ENCODE data around the gene DAG1. TPM values are rescaled to one million over a fixed set of nuclear protein-coding genes. Genes with fewer than 3 reads are reported as not detected.

Gene DAG1
- polyA plus RNA-seq, 2 of the 4 experiments (the other 2 are of a cell fraction), result 46.6 to 59.6 TPM

GRCh38 chr3:49530231-49530630 lies 60.2 kb downstream of the DAG1 start:
- no peak for TF ChIP-seq KDM1A (IDR thresholded peaks at IDR 0.05; ENCODE audit: low read depth)
- TF ChIP-seq, protein P1, sequence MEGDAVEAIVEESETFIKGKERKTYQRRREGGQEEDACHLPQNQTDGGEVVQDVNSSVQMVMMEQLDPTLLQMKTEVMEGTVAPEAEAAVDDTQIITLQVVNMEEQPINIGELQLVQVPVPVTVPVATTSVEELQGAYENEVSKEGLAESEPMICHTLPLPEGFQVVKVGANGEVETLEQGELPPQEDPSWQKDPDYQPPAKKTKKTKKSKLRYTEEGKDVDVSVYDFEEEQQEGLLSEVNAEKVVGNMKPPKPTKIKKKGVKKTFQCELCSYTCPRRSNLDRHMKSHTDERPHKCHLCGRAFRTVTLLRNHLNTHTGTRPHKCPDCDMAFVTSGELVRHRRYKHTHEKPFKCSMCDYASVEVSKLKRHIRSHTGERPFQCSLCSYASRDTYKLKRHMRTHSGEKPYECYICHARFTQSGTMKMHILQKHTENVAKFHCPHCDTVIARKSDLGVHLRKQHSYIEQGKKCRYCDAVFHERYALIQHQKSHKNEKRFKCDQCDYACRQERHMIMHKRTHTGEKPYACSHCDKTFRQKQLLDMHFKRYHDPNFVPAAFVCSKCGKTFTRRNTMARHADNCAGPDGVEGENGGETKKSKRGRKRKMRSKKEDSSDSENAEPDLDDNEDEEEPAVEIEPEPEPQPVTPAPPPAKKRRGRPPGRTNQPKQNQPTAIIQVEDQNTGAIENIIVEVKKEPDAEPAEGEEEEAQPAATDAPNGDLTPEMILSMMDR (IDR thresholded peaks at IDR 0.05), result no peak
- TF ChIP-seq HOXB5 (CRISPR knock-in tag; IDR thresholded peaks at IDR 0.05), result no peak
- no peak for TF ChIP-seq RCOR1 (IDR thresholded peaks at IDR 0.05; ENCODE audit: low read depth, low read length)
- TF ChIP-seq POLR2AphosphoS2 (conservative IDR thresholded peaks at IDR 0.05; ENCODE audit: low read length), result no peak
- no peak for TF ChIP-seq HES2 (IDR thresholded peaks at IDR 0.05)
- TF ChIP-seq EHF (CRISPR knock-in tag; IDR thresholded peaks at IDR 0.05), result no peak
- TF ChIP-seq, protein P2, sequence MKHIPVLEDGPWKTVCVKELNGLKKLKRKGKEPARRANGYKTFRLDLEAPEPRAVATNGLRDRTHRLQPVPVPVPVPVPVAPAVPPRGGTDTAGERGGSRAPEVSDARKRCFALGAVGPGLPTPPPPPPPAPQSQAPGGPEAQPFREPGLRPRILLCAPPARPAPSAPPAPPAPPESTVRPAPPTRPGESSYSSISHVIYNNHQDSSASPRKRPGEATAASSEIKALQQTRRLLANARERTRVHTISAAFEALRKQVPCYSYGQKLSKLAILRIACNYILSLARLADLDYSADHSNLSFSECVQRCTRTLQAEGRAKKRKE (CRISPR knock-in tag; IDR thresholded peaks at IDR 0.05; ENCODE audit: low read depth), result no peak
- TF ChIP-seq TP53 (CRISPR knock-in tag; IDR thresholded peaks at IDR 0.05), result no peak
- no peak for TF ChIP-seq NPAS2 (CRISPR knock-in tag; IDR thresholded peaks at IDR 0.05; ENCODE audit: borderline replicate concordance)
- TF ChIP-seq PBX3 (IDR thresholded peaks at IDR 0.05), result no peak
- TF ChIP-seq ZFP36 (IDR thresholded peaks at IDR 0.05; ENCODE audit: borderline replicate concordance, partially characterized antibody), result no peak
- no peak for TF ChIP-seq EHMT2 (IDR thresholded peaks at IDR 0.05; ENCODE audit: low read depth)
- no peak for TF ChIP-seq USF2 (IDR thresholded peaks at IDR 0.05)
- no peak for TF ChIP-seq ZSCAN20 (CRISPR knock-in tag; IDR thresholded peaks at IDR 0.05)
- TF ChIP-seq CBX8 (IDR thresholded peaks at IDR 0.05), result no peak
- no peak for TF ChIP-seq RAD21 (conservative IDR thresholded peaks at IDR 0.05 in 1 of 2, IDR thresholded peaks at IDR 0.05 in 1 of 2)
- TF ChIP-seq CEBPB (IDR thresholded peaks at IDR 0.05), result no peak
- ChIA-PET CTCF (interaction anchor here (2.5 to 6.3 kb wide), 2 partner anchors 9 to 141 kb away, joined by 13 to 38 read pairs; no protein-coding TSS in a partner anchor), POLR2A (no interaction called here)
- Histone ChIP-seq H3K27ac (no peak overlapping the region), H3K9me3 (no peaks in the 10 kb centered on the region), H3K4me3 (no peak overlapping the region), H3K4me1 (no peaks in the 10 kb centered on the region), H3K4me2 (no peak overlapping the region)
- no peak for ATAC-seq
- 88% methylated on average over 5 of the region's 5 CpGs for WGBS (ENCODE audit: missing lambda C conversion rate)
- FAIRE-seq, result no peak
- no peak for DNase-seq (ENCODE audit: low read depth in 1 of 2, low spot score in 1 of 2)

- no peak overlapping the region for H3K27ac ChIP-seq
- ChIA-PET CTCF (interaction anchor here (2.5 to 6.3 kb wide), 2 partner anchors 9 to 141 kb away, joined by 13 to 38 read pairs; no protein-coding TSS in a partner anchor), POLR2A (no interaction called here)
- no peak overlapping the region for H3K4me2 ChIP-seq
- TF ChIP-seq BHLHE40 (IDR thresholded peaks at IDR 0.05; ENCODE audit: low read depth, low read length) (no peak), EP300 (IDR thresholded peaks at IDR 0.05) (no peak), MAZ (IDR thresholded peaks at IDR 0.05; ENCODE audit: borderline replicate concordance, low read depth, low read length) (no peak), MAX (IDR thresholded peaks at IDR 0.05) (no peak)
- TF ChIP-seq, protein P1 (IDR thresholded peaks at IDR 0.05), result no peak
- ATAC-seq, result no peak
- H3K4me3 ChIP-seq, result no peak overlapping the region
- H3K9me3 ChIP-seq, result no peaks in the 10 kb centered on the region
- no peak for FAIRE-seq
- H3K4me1 ChIP-seq, result no peaks in the 10 kb centered on the region
- 87% methylated on average over 4 of the region's 8 CpGs for WGBS (ENCODE audit: missing lambda C conversion rate)
- DNase-seq (ENCODE audit: low read depth in 1 of 2, low spot score in 1 of 2), result no peak
These were observed 60.6 kb downstream of the DAG1 start for GRCh38 chr3:49530701-49531100.

Data from A549 (cell line).